ENCODE results near the gene NYAP2.

NYAP2 gene

DNA sequence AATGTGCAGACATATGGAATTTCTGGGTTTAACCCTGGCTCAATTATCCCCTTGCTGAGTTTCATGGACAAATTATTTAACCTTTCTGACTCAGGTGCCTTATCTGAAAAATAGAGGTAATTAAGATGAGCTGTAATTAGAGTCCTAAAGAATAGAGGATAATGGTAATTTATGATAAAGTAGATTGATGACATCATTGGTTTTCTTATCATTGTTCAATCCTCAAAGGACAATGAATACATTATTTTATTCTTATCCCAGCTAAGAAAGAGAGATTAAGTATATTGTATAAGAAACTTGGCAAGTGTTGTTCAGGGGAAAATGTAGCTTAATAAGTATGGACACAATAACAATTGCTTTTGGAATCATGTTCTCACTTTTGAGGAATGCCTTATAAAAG lies 279.3 kb downstream of the NYAP2 start:
- Histone ChIP-seq H3K36me3 (ENCODE audit: insufficient read depth, low read length) (no peaks in the 10 kb centered on the region), H3K9me3 (ENCODE audit: low read length) (no peaks in the 10 kb centered on the region), H3K9ac (ENCODE audit: low read length) (no peak overlapping the region), H3K27ac (ENCODE audit: low read depth, low read length) (no peak overlapping the region), H3K27me3 (ENCODE audit: control insufficient read depth in 1 of 2, insufficient read depth in 2 of 2, low read length in 2 of 2) (no peaks in the 10 kb centered on the region), H3K4me1 (ENCODE audit: insufficient read depth, low read length) (no peaks in the 10 kb centered on the region), H3K4me3 (ENCODE audit: low read depth in 1 of 2, low read length in 2 of 2) (no peak overlapping the region)

DNA sequence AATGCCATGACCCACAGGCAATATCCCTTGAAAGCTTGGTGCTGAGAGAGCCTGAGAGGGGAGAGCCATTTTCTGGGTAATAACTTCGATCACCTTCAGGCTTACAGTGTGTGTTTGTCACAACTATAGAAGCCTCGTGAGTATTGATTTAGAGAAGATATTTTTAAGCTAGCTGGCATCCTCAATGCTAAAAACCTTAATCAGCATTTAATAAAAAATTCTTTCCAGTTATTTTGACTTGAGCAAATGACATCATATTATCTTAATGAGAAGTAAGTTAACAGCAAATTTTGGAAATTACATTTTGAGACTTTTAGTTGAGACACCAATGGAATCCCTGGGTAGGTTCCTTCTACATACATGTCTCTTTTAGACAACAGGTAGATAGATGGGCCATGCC lies 283.7 kb downstream of the NYAP2 start:
- no peak overlapping the region for H3K27ac ChIP-seq (ENCODE audit: low read depth, low read length)
- H3K9ac ChIP-seq (ENCODE audit: low read length), result no peak overlapping the region
- H3K4me3 ChIP-seq (ENCODE audit: low read depth in 1 of 2, low read length in 2 of 2), result no peak overlapping the region
- H3K36me3 ChIP-seq (ENCODE audit: insufficient read depth, low read length), result no peaks in the 10 kb centered on the region
- H3K4me1 ChIP-seq (ENCODE audit: insufficient read depth, low read length), result no peaks in the 10 kb centered on the region
- H3K9me3 ChIP-seq (ENCODE audit: low read length), result no peaks in the 10 kb centered on the region
- H3K27me3 ChIP-seq (ENCODE audit: control insufficient read depth in 1 of 2, insufficient read depth in 2 of 2, low read length in 2 of 2), result no peaks in the 10 kb centered on the region

DNA sequence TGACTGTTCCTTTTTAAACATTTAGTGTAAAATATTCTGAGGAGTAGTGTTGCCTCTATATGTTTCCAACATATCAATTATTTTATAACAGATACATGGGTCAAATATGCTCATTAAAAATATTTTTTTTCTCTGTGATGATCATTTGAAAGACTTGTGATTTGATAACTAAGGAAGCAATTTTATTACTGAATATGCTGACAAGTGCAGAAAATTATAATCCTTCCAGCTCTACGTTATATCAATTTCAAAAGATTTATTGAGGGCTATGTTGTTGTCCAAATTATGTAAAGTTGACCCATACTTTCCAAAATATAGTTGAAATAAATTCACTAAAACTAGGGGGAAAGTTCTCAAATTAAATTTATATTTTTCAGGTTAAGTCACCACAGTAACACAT lies 290.6 kb downstream of the NYAP2 start:
- Histone ChIP-seq H3K27ac (ENCODE audit: low read depth, low read length) (no peak overlapping the region), H3K36me3 (ENCODE audit: insufficient read depth, low read length) (no peaks in the 10 kb centered on the region), H3K27me3 (ENCODE audit: control insufficient read depth in 1 of 2, insufficient read depth in 2 of 2, low read length in 2 of 2) (no peaks in the 10 kb centered on the region), H3K4me1 (ENCODE audit: insufficient read depth, low read length) (no peaks in the 10 kb centered on the region), H3K9me3 (ENCODE audit: low read length) (no peaks in the 10 kb centered on the region), H3K9ac (ENCODE audit: low read length) (no peak overlapping the region), H3K4me3 (ENCODE audit: low read depth in 1 of 2, low read length in 2 of 2) (no peak overlapping the region)

DNA sequence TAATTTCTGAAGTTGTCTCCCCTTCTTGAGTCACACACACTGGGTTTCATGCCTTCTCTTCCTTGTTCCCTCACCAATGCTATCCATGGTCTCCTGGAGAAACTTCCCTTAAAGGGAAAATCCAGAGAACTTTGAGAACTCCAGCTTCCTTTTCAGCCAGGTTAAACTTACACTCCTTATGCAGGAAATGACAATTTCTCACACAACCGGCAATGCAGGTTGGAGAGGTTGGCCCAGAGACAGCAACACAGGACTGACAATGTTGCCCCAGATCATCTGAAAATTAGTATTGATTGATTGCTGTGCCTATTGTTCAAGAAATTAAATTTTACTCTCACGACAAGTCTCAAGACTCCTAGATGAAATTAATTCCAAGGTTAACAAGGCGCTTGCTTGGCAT lies 292.2 kb downstream of the NYAP2 start:
- H3K9me3 ChIP-seq (ENCODE audit: low read length), result no peaks in the 10 kb centered on the region
- no peaks in the 10 kb centered on the region for H3K4me1 ChIP-seq (ENCODE audit: insufficient read depth, low read length)
- no peak overlapping the region for H3K27ac ChIP-seq (ENCODE audit: low read depth, low read length)

DNA sequence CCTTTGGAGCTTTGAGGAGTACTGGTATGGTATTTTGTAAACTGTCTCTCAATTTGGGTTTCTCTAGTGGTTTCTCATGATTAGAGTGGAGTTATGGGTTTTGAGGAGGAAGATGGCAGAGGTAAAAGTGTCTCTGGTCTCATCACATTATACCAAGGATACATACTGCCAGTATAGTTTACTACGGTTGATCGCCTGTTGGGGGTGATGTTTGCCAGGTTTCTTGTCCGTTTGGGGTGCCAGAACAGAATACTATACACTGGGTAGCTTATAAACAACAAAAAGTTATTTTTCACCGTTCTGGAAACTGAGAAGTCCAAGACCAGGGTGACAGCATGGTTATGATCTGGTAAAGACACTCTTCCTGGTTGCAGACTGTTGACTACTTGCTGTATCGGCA lies 293.7 kb downstream of the NYAP2 start:
- Histone ChIP-seq H3K9ac (ENCODE audit: low read length) (no peak overlapping the region), H3K27me3 (ENCODE audit: control insufficient read depth in 1 of 2, insufficient read depth in 2 of 2, low read length in 2 of 2) (no peaks in the 10 kb centered on the region)

More for the DNA sequence above, 292.2 kb downstream of the NYAP2 start:
- Histone ChIP-seq H3K4me3 (ENCODE audit: low read depth in 1 of 2, low read length in 2 of 2) (no peak overlapping the region), H3K27me3 (ENCODE audit: control insufficient read depth in 1 of 2, insufficient read depth in 2 of 2, low read length in 2 of 2) (no peaks in the 10 kb centered on the region), H3K36me3 (ENCODE audit: insufficient read depth, low read length) (no peaks in the 10 kb centered on the region), H3K9ac (ENCODE audit: low read length) (no peak overlapping the region)

DNA sequence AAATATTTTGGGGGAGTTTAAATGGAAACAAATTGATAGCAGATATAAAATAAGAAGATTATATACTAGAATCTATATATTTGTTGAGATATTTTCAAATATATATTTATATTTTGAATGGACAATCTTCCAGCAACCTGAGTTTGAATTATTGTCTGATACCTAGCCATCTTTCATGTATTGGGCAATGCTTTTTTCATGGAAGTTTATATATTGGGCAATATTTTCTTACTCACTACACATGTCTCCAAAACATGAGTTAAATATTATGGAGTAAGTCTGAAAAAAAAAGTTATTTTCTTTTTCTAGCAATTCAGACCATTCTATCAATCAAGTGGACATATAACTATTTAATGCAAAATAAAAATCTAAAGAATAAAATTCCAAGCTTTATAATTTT lies 295.2 kb downstream of the NYAP2 start:
- no peak overlapping the region for H3K27ac ChIP-seq (ENCODE audit: low read depth, low read length)
- H3K9ac ChIP-seq (ENCODE audit: low read length), result no peak overlapping the region
- no peaks in the 10 kb centered on the region for H3K36me3 ChIP-seq (ENCODE audit: insufficient read depth, low read length)
- H3K4me1 ChIP-seq (ENCODE audit: insufficient read depth, low read length), result no peaks in the 10 kb centered on the region
- no peaks in the 10 kb centered on the region for H3K9me3 ChIP-seq (ENCODE audit: low read length)
- H3K27me3 ChIP-seq (ENCODE audit: control insufficient read depth in 1 of 2, insufficient read depth in 2 of 2, low read length in 2 of 2), result no peaks in the 10 kb centered on the region
- no peak overlapping the region for H3K4me3 ChIP-seq (ENCODE audit: low read depth in 1 of 2, low read length in 2 of 2)

More for the DNA sequence above, 293.7 kb downstream of the NYAP2 start:
- H3K4me1 ChIP-seq (ENCODE audit: insufficient read depth, low read length), result no peaks in the 10 kb centered on the region
- no peak overlapping the region for H3K27ac ChIP-seq (ENCODE audit: low read depth, low read length)
- H3K4me3 ChIP-seq (ENCODE audit: low read depth in 1 of 2, low read length in 2 of 2), result no peak overlapping the region
- H3K36me3 ChIP-seq (ENCODE audit: insufficient read depth, low read length), result no peaks in the 10 kb centered on the region
- no peaks in the 10 kb centered on the region for H3K9me3 ChIP-seq (ENCODE audit: low read length)

DNA sequence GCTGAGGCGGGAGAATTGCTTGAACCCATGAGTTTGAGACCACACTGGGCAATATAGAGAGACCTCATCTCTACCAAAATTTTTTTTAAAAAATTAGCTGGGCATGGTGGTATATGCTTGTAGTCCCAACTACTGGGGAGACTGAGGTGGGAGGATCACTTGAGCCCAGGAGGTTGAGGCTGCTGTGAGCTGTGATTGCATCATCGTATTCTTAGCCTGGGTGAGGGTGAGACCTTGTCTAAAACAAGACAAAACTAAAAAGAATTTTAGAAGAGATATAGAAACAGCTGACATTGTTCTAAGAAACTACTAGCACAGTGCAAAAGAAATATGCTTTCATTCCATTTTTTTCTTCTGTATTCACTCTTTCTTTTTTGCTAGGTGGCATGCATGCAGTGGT lies 298.4 kb downstream of the NYAP2 start:
- no peaks in the 10 kb centered on the region for H3K4me1 ChIP-seq (ENCODE audit: insufficient read depth, low read length)
- no peak overlapping the region for H3K27ac ChIP-seq (ENCODE audit: low read depth, low read length)
- H3K9me3 ChIP-seq (ENCODE audit: low read length), result no peaks in the 10 kb centered on the region
- no peak overlapping the region for H3K4me3 ChIP-seq (ENCODE audit: low read depth in 1 of 2, low read length in 2 of 2)
- H3K27me3 ChIP-seq (ENCODE audit: control insufficient read depth in 1 of 2, insufficient read depth in 2 of 2, low read length in 2 of 2), result no peaks in the 10 kb centered on the region
- H3K9ac ChIP-seq (ENCODE audit: low read length), result no peak overlapping the region
- H3K36me3 ChIP-seq (ENCODE audit: insufficient read depth, low read length), result no peaks in the 10 kb centered on the region

Measured in muscle layer of colon (tissue), 2 donors.